Measurements from ENCODE around the gene RASA3. TPM values are rescaled to one million over a fixed set of nuclear protein-coding genes. Genes with fewer than 3 reads are reported as not detected.

RASA3 gene
- total RNA-seq, 1 experiment from 2014 or later = 18.6 TPM

- Histone ChIP-seq H3K9me3 (ENCODE audit: control insufficient read depth in 1 of 2, insufficient read depth in 1 of 2, low read depth in 1 of 2, low read length in 2 of 2) (no peaks in the 10 kb centered on the region), H4K20me1 (ENCODE audit: insufficient read depth) (no peaks in the 10 kb centered on the region), H3K9ac (ENCODE audit: low read length) (no peak overlapping the region), H3K27me3 (ENCODE audit: insufficient read depth, low read length) (no peaks in the 10 kb centered on the region), H3K36me3 (ENCODE audit: control insufficient read depth in 1 of 2, insufficient read depth in 2 of 2, low read length in 2 of 2) (no peaks in the 10 kb centered on the region), H2AFZ (ENCODE audit: low read depth, low read length, poor library complexity, severe bottlenecking) (no peak overlapping the region), H3K4me3 (replicated peaks in 1 of 2; ENCODE audit: low read depth in 1 of 2, low read length in 2 of 2) (no peak overlapping the region), H3K4me1 (ENCODE audit: control insufficient read depth in 1 of 2, insufficient read depth in 2 of 2, low read length in 2 of 2) (peaks cover 0 to 5% of the 10 kb centered on the region in 2 experiments; a peak in 2 of 4 replicates), H3K4me2 (ENCODE audit: low read length) (no peak overlapping the region), H3K27ac (ENCODE audit: low read depth, low read length) (no peak overlapping the region), H3K9me2 (ENCODE audit: insufficient read depth) (no peaks in the 10 kb centered on the region), H3K79me2 (ENCODE audit: insufficient read depth, low read length) (no peaks in the 10 kb centered on the region)
- no TSS peak for BruUV-seq (replicated peaks)
- intact Hi-C loops (cut with micrococcal nuclease) = no loop called here
- POLR2A ChIA-PET = no interaction called here
- ATAC-seq (no peak), DNase-seq (ENCODE audit: low read depth, low spot score) (no peak)
- TF ChIP-seq EGR1 (IDR thresholded peaks at IDR 0.05; ENCODE audit: low read depth) (no peak), RAD21 (IDR thresholded peaks at IDR 0.05; ENCODE audit: low read depth) (no peak), CEBPB (IDR thresholded peaks at IDR 0.05; ENCODE audit: low read depth) (no peak)
- CTCF ChIA-PET = no interaction called here
- RAD21 ChIA-PET (ENCODE audit: low non-redundant PET in 1 of 2, low total read pairs in 2 of 2, uncharacterized antibody in 2 of 2, unreplicated experiment in 2 of 2) = no interaction called here
Measured at GRCh38 chr13:114015111-114015968, 117.1 kb downstream of the RASA3 start.

DNA sequence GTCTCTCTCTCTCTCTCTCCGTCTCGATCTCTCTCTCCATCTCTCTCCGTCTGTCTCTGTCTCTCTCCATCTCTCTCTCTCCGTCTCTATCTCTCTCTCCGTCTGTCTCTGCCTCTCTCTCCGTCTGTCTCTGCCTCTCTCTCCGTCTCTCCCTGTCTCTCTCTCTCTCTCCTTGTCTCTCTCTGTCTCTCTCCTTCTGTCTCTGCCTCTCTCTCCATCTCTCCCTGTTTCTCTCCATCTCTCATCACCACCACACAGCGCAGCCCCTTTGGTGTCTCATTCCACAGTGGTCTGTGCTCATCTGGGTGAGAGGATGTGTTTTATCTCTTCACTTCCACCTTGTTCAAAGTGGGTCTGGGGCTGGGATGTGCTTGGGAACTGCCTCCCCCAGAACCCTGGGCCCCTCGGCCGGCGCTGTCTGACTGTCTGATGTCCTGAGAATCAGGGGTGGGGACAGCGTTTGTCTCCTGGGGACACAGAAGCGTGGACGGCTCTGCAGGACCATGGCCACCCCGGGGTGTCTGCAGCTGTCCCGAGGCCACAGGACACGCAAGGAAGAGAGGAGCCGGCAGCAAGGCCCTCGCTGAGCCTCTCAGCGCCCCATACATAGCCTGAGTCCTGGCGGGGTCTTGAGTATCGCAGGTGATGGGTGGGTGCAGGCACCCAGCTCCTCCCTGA, 118.3 kb downstream of the RASA3 start:
- Histone ChIP-seq H3K9me3 (ENCODE audit: control insufficient read depth in 1 of 2, insufficient read depth in 1 of 2, low read depth in 1 of 2, low read length in 2 of 2) (no peaks in the 10 kb centered on the region), H3K4me2 (ENCODE audit: low read length) (no peak overlapping the region), H3K4me1 (ENCODE audit: control insufficient read depth in 1 of 2, insufficient read depth in 2 of 2, low read length in 2 of 2) (no peaks in the 10 kb centered on the region), H3K27me3 (ENCODE audit: insufficient read depth, low read length) (no peaks in the 10 kb centered on the region), H3K4me3 (replicated peaks in 1 of 2; ENCODE audit: low read depth in 1 of 2, low read length in 2 of 2) (no peak overlapping the region), H2AFZ (ENCODE audit: low read depth, low read length, poor library complexity, severe bottlenecking) (no peak overlapping the region), H3K9me2 (ENCODE audit: insufficient read depth) (no peaks in the 10 kb centered on the region), H4K20me1 (ENCODE audit: insufficient read depth) (no peaks in the 10 kb centered on the region), H3K36me3 (ENCODE audit: control insufficient read depth in 1 of 2, insufficient read depth in 2 of 2, low read length in 2 of 2) (no peaks in the 10 kb centered on the region), H3K9ac (ENCODE audit: low read length) (no peak overlapping the region), H3K79me2 (ENCODE audit: insufficient read depth, low read length) (no peaks in the 10 kb centered on the region), H3K27ac (ENCODE audit: low read depth, low read length) (no peak overlapping the region)
- intact Hi-C loops (cut with micrococcal nuclease) = no loop called here
- ChIA-PET CTCF (no interaction called here), RAD21 (ENCODE audit: low non-redundant PET in 1 of 2, low total read pairs in 2 of 2, uncharacterized antibody in 2 of 2, unreplicated experiment in 2 of 2) (no interaction called here), POLR2A (no interaction called here)
- ATAC-seq (no peak), DNase-seq (ENCODE audit: low read depth, low spot score) (no peak)
- no peak for TF ChIP-seq JUND (IDR thresholded peaks at IDR 0.05)
- TF ChIP-seq CBX3 (IDR thresholded peaks at IDR 0.05; ENCODE audit: low read depth) = no peak
- TF ChIP-seq SP1 (IDR thresholded peaks at IDR 0.05; ENCODE audit: low read depth) = no peak
- TF ChIP-seq SRF (IDR thresholded peaks at IDR 0.05; ENCODE audit: low read depth) = no peak
- TF ChIP-seq, protein P1, sequence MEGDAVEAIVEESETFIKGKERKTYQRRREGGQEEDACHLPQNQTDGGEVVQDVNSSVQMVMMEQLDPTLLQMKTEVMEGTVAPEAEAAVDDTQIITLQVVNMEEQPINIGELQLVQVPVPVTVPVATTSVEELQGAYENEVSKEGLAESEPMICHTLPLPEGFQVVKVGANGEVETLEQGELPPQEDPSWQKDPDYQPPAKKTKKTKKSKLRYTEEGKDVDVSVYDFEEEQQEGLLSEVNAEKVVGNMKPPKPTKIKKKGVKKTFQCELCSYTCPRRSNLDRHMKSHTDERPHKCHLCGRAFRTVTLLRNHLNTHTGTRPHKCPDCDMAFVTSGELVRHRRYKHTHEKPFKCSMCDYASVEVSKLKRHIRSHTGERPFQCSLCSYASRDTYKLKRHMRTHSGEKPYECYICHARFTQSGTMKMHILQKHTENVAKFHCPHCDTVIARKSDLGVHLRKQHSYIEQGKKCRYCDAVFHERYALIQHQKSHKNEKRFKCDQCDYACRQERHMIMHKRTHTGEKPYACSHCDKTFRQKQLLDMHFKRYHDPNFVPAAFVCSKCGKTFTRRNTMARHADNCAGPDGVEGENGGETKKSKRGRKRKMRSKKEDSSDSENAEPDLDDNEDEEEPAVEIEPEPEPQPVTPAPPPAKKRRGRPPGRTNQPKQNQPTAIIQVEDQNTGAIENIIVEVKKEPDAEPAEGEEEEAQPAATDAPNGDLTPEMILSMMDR (IDR thresholded peaks at IDR 0.05 in 2 of 3, conservative IDR thresholded peaks at IDR 0.05 in 1 of 3; ENCODE audit: borderline replicate concordance in 1 of 3, insufficient read depth in 1 of 3, low read depth in 2 of 3, low read length in 2 of 3) = no peak
- TF ChIP-seq POLR2AphosphoS5 (IDR thresholded peaks at IDR 0.05; ENCODE audit: low read depth, low read length) = no peak
- no peak for TF ChIP-seq REST (IDR thresholded peaks at IDR 0.05; ENCODE audit: low read depth)
- no TSS peak for BruUV-seq (replicated peaks)

Data from HCT116 (cell line).